HepG2 (cell line): ENCODE measurements around the gene KIF21B. TPM values are rescaled to one million over a fixed set of nuclear protein-coding genes. Genes with fewer than 3 reads are reported as not detected.

Source experiments
- ATAC-seq: fragments of 200-7000 bp; cut with Tn5 transposase; 3 replicates; pipeline ENCODE4 v1.9.1; 2020; ENCODE audit warnings: mild to moderate bottlenecking, moderate library complexity
- BruUV-seq: library from RNA; stranded (reverse); fragments of 400-500 nt; replicated peaks from 2 replicates; lab custom pipeline; 2021; lab: Mats Ljungman, UMichigan
- CTCF ChIA-PET: fragments of 300-600 bp; formaldehyde crosslinking; extraction: SDS; loops from one replicate; lab custom pipeline; 2021; ENCODE audit warnings: low total read pairs, inconsistent platforms, low intra/inter-chr PET ratio; lab: Yijun Ruan, JAX
- POLR2A ChIA-PET: fragments of 350-600 bp; sonication (Branson Sonifier 250); formaldehyde crosslinking; loops from one replicate; lab custom pipeline; 2020; ENCODE audit warnings: antibody characterized with exemption, inconsistent platforms; lab: Yijun Ruan, JAX
- DNase-seq: peaks from one replicate; pipeline ENCODE4 v3.0.0-alpha.2; 2015; ENCODE audit warnings: low spot score
- FAIRE-seq: peaks from 3 replicates; lab custom pipeline; 2011; peaks lifted over from hg19 to GRCh38; lab: Jason Lieb, UNC
- H2AFZ ChIP-seq: one replicate; pipeline ENCODE4 v1.6.1; 2011; ENCODE audit warnings: low read length, inconsistent platforms
- H3K27ac ChIP-seq: fragments of 300-600 bp; 3 replicates; pipeline ENCODE4 v1.8.0; 2011; ENCODE audit warnings: mixed run types, mild to moderate bottlenecking, mixed read lengths, low read length, inconsistent platforms; ENCODE audit not compliant: insufficient read depth; ENCODE audit errors: extremely low read length
- H3K27me3 ChIP-seq, 2 experiments: fragments of 200-600 bp in 1 of 2; 2 replicates in 1 of 2; 3 replicates in 1 of 2; pipeline versions ENCODE4 v1.6.0 to v1.8.0; 2011; ENCODE audit warnings: low read length in 2 of 2, mild to moderate bottlenecking in 2 of 2, moderate library complexity in 2 of 2, inconsistent platforms in 1 of 2; ENCODE audit not compliant: insufficient read depth in 2 of 2, control insufficient read depth in 1 of 2
- H3K36me3 ChIP-seq, 2 experiments: fragments of 200-600 bp in 1 of 2; replicated peaks in 1 of 2; 2 replicates in 1 of 2; 3 replicates in 1 of 2; pipeline versions ENCODE4 v1.5.1 to v1.8.0; 2011; ENCODE audit warnings: low read length in 2 of 2, inconsistent platforms in 1 of 2; ENCODE audit not compliant: insufficient read depth in 2 of 2, control insufficient read depth in 1 of 2
- H3K4me1 ChIP-seq: 2 replicates; pipeline ENCODE4 v1.5.1; 2012; ENCODE audit warnings: low read length, inconsistent platforms; ENCODE audit not compliant: insufficient read depth
- H3K4me2 ChIP-seq: 2 replicates; pipeline ENCODE4 v1.6.0; 2011; ENCODE audit warnings: low read depth, low read length, inconsistent platforms
- H3K4me3 ChIP-seq, 3 experiments: fragments of 200-600 bp in 1 of 3; sonication (generic), shearing (Covaris generic) in 1 of 3; replicated peaks in 1 of 3; 2 replicates each; pipeline ENCODE4 v1.5.1; 2011 to 2016; ENCODE audit warnings: low read length in 3 of 3, inconsistent platforms in 2 of 3, low read depth in 2 of 3, mild to moderate bottlenecking in 2 of 3, control low read depth in 1 of 3, mixed read lengths in 1 of 3; ENCODE audit not compliant: insufficient read depth in 1 of 3
- H3K79me2 ChIP-seq: one replicate; pipeline ENCODE4 v1.6.1; 2011; ENCODE audit warnings: low read length, inconsistent platforms; ENCODE audit not compliant: insufficient read depth
- H3K9ac ChIP-seq: 2 replicates; pipeline ENCODE4 v1.6.0; 2011; ENCODE audit warnings: mild to moderate bottlenecking, low read depth, low read length, inconsistent platforms; ENCODE audit not compliant: insufficient read depth
- H3K9me3 ChIP-seq: 2 replicates; pipeline ENCODE4 v1.5.1; 2012; ENCODE audit warnings: mild to moderate bottlenecking, low read length
- H4K20me1 ChIP-seq: 2 replicates; pipeline ENCODE4 v1.6.0; 2011; ENCODE audit warnings: inconsistent platforms, mild to moderate bottlenecking, low read length, moderate library complexity; ENCODE audit not compliant: insufficient read depth
- CC2D1A ChIP-seq: sonication (generic); formaldehyde crosslinking; IDR thresholded peaks from 2 replicates; pipeline ENCODE4 v1.8.1; 2023; ENCODE audit warnings: mild to moderate bottlenecking, missing genetic modification reagents
- ELF4 ChIP-seq: sonication (generic); formaldehyde crosslinking; IDR thresholded peaks from 2 replicates; pipeline ENCODE4 v1.5.0; 2020; ENCODE audit warnings: missing genetic modification reagents, mild to moderate bottlenecking, moderate library complexity, borderline replicate concordance
- FOXC1 ChIP-seq: sonication (generic); formaldehyde crosslinking; IDR thresholded peaks from 2 replicates; pipeline ENCODE4 v1.8.0; 2022; ENCODE audit warnings: mild to moderate bottlenecking, missing genetic modification reagents, borderline replicate concordance
- ISL2 ChIP-seq: sonication (generic); formaldehyde crosslinking; IDR thresholded peaks from 2 replicates; pipeline ENCODE4 v1.5.0; 2020; ENCODE audit warnings: missing genetic modification reagents
- PBX2 ChIP-seq: IDR thresholded peaks from 2 replicates; pipeline ENCODE4 v1.6.1; 2016; ENCODE audit warnings: control low read depth
- PLRG1 ChIP-seq: fragments of 450-650 bp; conservative IDR thresholded peaks from 2 replicates; pipeline ENCODE4 v1.6.1; 2016
- SAP130 ChIP-seq: IDR thresholded peaks from 2 replicates; pipeline ENCODE4 v1.6.1; 2016; ENCODE audit warnings: low read depth
- TOE1 ChIP-seq: sonication (generic); formaldehyde crosslinking; IDR thresholded peaks from 2 replicates; pipeline ENCODE4 v1.4.0; 2020; ENCODE audit warnings: mild to moderate bottlenecking, missing genetic modification reagents
- ZNF556 ChIP-seq: sonication (generic); formaldehyde crosslinking; IDR thresholded peaks from 2 replicates; pipeline ENCODE4 v1.4.0; 2020; ENCODE audit warnings: mild to moderate bottlenecking, missing genetic modification reagents, borderline replicate concordance
- ZNF615 ChIP-seq: sonication (generic); formaldehyde crosslinking; IDR thresholded peaks from 2 replicates; pipeline ENCODE4 v1.5.0; 2020; ENCODE audit warnings: mild to moderate bottlenecking, missing genetic modification reagents, borderline replicate concordance
- ZNF713 ChIP-seq: sonication (generic); formaldehyde crosslinking; IDR thresholded peaks from 2 replicates; pipeline ENCODE4 v1.4.0; 2020; ENCODE audit warnings: mild to moderate bottlenecking, missing genetic modification reagents
- ZNF775 ChIP-seq: sonication (generic); formaldehyde crosslinking; IDR thresholded peaks from 2 replicates; pipeline ENCODE4 v1.4.0; 2020; ENCODE audit warnings: missing genetic modification reagents, mild to moderate bottlenecking, moderate library complexity, borderline replicate concordance
- WGBS: methylation state at CpG from one replicate; pipeline ENCODE4 v1.1.6; 2017; ENCODE audit warnings: low lambda C conversion rate; 5-methylcytosine and 5-hydroxymethylcytosine counted together
- in situ Hi-C: cut with HindIII; loops from 2 replicates; pipeline ENCODE4 v1.10.0; 2017; ENCODE audit warnings: low pct_unique_long_range_greater_than_20kb; ENCODE audit not compliant: extremely low pct_ligation_motif_present
- intact Hi-C: fragments of 100-400 bp; cut with micrococcal nuclease; formaldehyde crosslinking; loops from one replicate; pipeline ENCODE4 v1.10.0; 2022; ENCODE audit not compliant: unreplicated experiment
- polyA plus RNA-seq, 8 experiments: library from polyadenylated mRNA; depleted of rRNA in 3 of 8; stranded (reverse) in 7 of 8; unstranded in 1 of 8; fragments of >200 nt; fragmentation: Illumina TruSeq in 4 of 8; extraction: Trizol in 4 of 8; gene quantifications; 2 replicates each; pipeline versions ENCODE4 v1.2.1 to v1.2.3, GENCODE V29; 2011 to 2016; ENCODE audit warnings: low read depth in 4 of 8, missing spikeins in 1 of 8, mixed read lengths in 1 of 8; ENCODE audit not compliant: insufficient read depth in 1 of 8
- total RNA-seq, 5 experiments: library from RNA; depleted of rRNA; stranded (reverse); fragments of >200 nt; fragmentation: Illumina TruSeq; extraction: Trizol; gene quantifications; 2 replicates each; pipeline ENCODE4 v1.2.3, GENCODE V29; 2016; ENCODE audit warnings: low read depth in 1 of 5
- TF ChIP-seq, protein P1 (sequence below): IDR thresholded peaks from 2 replicates; pipeline ENCODE4 v1.4.0; 2020; ENCODE audit warnings: mild to moderate bottlenecking, missing genetic modification reagents

Gene KIF21B
- total and polyA plus RNA-seq, 2 of the 13 experiments (the other 11 are each of a cell fraction or from before 2014, with no cell fraction given), result 0.17 to 0.20 TPM

- 49% methylated on average over 10 of the region's 12 CpGs for WGBS
- CTCF ChIA-PET, result no interaction called here
- Histone ChIP-seq H3K79me2 (no peaks in the 10 kb centered on the region), H3K9ac (no peak overlapping the region), H2AFZ (no peak overlapping the region), H3K4me2 (no peak overlapping the region), H3K4me1 (no peaks in the 10 kb centered on the region), H3K4me3 (no peak overlapping the region), H4K20me1 (no peaks in the 10 kb centered on the region), H3K36me3 (no peaks in the 10 kb centered on the region), H3K27ac (no peak overlapping the region), H3K9me3 (peaks cover 4% of the 10 kb centered on the region; the same call in 1 of the 2 replicates), H3K27me3 (no peaks in the 10 kb centered on the region)
- intact Hi-C loops, result no loop called here
- in situ Hi-C loops, result no loop called here
- no peak for ATAC-seq
- no TSS peak for BruUV-seq
- no peak for TF ChIP-seq ZNF556 (CRISPR knock-in tag)
- TF ChIP-seq CC2D1A (CRISPR knock-in tag), result no peak
- TF ChIP-seq ZNF615 (CRISPR knock-in tag), result no peak
- POLR2A ChIA-PET, result no interaction called here
- no peak for DNase-seq
- no peak for FAIRE-seq
Observed at GRCh38 chr1:200983035-200983561, 40.4 kb downstream of the KIF21B start.

GRCh38 chr1:200982071-200982945 lies 41.2 kb downstream of the KIF21B start:
- intact Hi-C loops, result no loop called here
- Histone ChIP-seq H3K9ac (no peak overlapping the region), H3K36me3 (no peaks in the 10 kb centered on the region), H3K4me3 (no peak overlapping the region), H3K4me1 (no peaks in the 10 kb centered on the region), H3K27me3 (no peaks in the 10 kb centered on the region), H3K9me3 (peaks cover 4% of the 10 kb centered on the region; the same call in 1 of the 2 replicates), H4K20me1 (no peaks in the 10 kb centered on the region), H3K79me2 (no peaks in the 10 kb centered on the region), H3K27ac (no peak overlapping the region), H3K4me2 (no peak overlapping the region), H2AFZ (no peak overlapping the region)
- DNase-seq (no peak), ATAC-seq (no peak), FAIRE-seq (no peak)
- CTCF ChIA-PET, result no interaction called here
- whole genome bisulfite sequencing, result 60% methylated on average over 3 of the region's 19 CpGs
- POLR2A ChIA-PET, result no interaction called here
- BruUV-seq, result no TSS peak
- in situ Hi-C loops, result no loop called here
- TF ChIP-seq ZNF713 (CRISPR knock-in tag) (no peak), ELF4 (CRISPR knock-in tag) (no peak), TOE1 (CRISPR knock-in tag) (no peak), FOXC1 (CRISPR knock-in tag) (no peak), PLRG1 (no peak), ZNF775 (no peak), ISL2 (no peak), PBX2 (no peak), SAP130 (CRISPR knock-in tag) (no peak)
- TF ChIP-seq, protein P1, sequence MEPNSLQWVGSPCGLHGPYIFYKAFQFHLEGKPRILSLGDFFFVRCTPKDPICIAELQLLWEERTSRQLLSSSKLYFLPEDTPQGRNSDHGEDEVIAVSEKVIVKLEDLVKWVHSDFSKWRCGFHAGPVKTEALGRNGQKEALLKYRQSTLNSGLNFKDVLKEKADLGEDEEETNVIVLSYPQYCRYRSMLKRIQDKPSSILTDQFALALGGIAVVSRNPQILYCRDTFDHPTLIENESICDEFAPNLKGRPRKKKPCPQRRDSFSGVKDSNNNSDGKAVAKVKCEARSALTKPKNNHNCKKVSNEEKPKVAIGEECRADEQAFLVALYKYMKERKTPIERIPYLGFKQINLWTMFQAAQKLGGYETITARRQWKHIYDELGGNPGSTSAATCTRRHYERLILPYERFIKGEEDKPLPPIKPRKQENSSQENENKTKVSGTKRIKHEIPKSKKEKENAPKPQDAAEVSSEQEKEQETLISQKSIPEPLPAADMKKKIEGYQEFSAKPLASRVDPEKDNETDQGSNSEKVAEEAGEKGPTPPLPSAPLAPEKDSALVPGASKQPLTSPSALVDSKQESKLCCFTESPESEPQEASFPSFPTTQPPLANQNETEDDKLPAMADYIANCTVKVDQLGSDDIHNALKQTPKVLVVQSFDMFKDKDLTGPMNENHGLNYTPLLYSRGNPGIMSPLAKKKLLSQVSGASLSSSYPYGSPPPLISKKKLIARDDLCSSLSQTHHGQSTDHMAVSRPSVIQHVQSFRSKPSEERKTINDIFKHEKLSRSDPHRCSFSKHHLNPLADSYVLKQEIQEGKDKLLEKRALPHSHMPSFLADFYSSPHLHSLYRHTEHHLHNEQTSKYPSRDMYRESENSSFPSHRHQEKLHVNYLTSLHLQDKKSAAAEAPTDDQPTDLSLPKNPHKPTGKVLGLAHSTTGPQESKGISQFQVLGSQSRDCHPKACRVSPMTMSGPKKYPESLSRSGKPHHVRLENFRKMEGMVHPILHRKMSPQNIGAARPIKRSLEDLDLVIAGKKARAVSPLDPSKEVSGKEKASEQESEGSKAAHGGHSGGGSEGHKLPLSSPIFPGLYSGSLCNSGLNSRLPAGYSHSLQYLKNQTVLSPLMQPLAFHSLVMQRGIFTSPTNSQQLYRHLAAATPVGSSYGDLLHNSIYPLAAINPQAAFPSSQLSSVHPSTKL (CRISPR knock-in tag), result no peak
